HG03469 (cell line): Measurements from ENCODE around the gene KRTAP10-5.

Experiments
- ATAC-seq: cut with Tn5 transposase; IDR thresholded peaks from one replicate; pipeline ENCODE4 v1.9.1; 2021; ENCODE audit warnings: mild to moderate bottlenecking, moderate library complexity, moderate number of reproducible peaks; ENCODE audit not compliant: unreplicated experiment

Gene KRTAP10-5

DNA sequence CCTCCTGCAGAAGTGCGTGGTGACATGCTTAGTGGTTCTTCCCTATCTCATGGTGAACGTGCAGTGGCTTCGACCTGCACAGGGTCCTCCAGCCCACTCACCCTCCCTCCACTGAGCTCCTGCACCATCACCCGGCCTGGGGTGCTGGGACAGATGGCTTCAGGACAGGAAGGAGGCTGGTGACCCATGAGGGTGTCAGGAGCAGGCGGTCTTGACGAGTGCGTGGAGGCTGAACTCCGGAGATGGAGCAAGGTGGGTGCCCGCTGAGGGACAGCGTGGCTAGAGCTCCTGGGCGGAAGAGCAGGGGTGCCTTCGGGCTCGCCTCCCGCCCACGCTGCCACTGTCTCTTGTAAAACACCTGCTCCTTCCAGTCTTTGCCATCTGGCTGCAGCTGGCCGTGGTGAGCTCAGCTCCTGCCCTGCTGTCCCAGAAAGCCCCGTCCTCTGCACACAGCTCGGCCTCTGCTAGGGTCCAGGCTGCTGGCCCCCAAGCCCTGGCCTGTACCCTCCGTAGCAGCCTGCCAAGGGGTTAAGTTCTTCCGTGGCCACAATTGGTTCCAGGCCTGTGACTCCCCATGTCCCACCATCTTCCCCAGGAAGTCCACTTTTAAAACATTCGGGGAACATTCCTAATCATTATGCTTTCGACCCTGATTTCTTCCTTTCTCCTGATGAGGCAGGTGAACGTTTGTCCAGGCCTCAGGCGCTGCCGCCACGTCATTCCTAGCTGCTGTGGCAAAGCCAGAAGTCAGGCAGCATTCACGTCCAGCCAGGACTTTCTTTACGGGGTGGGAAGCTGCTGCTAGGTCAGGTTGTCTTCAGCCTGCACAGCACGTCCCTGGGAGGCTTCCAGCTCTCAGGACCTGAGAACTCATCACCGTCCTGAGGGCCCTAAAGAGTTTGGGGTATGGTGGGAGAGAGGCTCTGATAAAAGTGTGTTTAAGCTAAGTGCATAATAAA is 48.5 kb downstream of the KRTAP10-5 start:
- no peak for ATAC-seq

GRCh38 chr21:44530903-44531605 is 49.4 kb downstream of the KRTAP10-5 start:
- ATAC-seq = no peak

DNA sequence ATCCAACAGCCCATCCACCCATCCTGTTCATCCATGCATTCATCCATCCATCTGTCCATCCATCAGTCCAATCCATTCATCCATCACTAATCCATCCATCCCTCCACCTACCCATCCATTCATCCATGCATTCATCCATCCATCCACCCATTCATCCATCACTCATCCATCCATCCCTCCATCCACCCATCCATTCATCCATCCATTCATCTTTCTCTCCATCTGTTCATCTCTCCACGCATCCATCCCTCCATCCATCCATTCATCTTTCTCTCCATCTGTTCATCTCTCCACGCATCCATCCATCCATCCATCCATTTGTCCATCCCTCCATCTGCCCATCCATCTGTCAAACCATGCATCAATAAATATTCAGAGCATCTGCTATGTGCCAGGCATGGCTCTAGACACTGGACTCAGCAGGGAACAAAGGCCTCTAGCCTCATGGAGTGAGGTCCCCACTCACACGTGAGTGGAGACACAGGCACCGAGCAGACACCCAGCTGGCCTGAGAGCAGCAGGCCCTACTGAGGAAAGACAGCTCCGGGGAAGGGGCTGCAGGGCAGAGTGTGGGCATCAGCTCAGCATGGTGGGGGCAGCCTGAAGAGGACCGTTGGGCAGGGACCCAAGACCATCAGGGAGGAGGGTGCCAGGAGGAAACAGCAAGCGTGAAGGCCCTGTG is 50.0 kb downstream of the KRTAP10-5 start:
- ATAC-seq = no peak

DNA sequence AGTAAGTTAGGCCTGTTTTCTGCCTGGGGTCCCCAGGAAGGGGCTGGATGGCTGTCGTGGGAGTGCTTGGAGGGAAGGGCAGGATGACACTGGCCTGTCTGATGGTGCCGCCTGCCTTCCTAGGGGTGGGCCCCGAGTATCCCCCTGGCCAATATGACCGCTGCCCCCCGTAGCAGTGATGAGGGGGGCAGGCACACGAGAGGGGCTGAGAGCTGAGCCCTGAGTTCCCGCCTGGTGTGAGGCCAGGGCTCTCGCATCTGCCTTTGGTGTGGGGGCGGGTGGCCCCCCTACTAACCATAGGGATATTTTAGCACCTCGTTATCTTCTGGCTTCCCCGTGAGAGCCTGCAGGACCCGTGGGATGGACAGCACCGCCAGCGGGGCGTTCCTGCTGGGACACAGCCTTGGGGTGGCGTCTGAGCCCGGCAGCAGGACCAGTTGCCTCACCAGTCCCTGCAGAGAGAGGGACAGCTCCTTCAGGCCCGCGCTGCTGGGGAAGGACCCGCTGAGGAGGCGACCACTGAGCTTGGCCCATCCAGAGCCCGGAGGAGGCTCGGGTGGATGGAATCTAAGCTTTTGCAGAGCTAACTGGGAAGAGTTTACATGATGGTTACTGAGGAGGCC is 50.8 kb downstream of the KRTAP10-5 start:
- no peak for ATAC-seq
